Muscle of leg (tissue), 11 donors: ENCODE results near the gene THRB. TPM values are rescaled to one million over a fixed set of nuclear protein-coding genes. Genes with fewer than 3 reads are reported as not detected.
"Not testable (repeated sequence)": the region's sequence is repeated elsewhere in the genome, so short reads cannot be mapped to it uniquely, and the experiment has no call there.

Experiments
- DNase-seq: peaks from one replicate; pipeline ENCODE4 v3.0.0; 2013
- H3K27ac ChIP-seq: one replicate; pipeline ENCODE4 v1.5.1; 2013; ENCODE audit warnings: mild to moderate bottlenecking, low read length, control low read depth
- H3K27me3 ChIP-seq: one replicate; pipeline ENCODE4 v1.6.1; 2013; ENCODE audit warnings: low read length; ENCODE audit not compliant: control insufficient read depth, insufficient read depth
- H3K36me3 ChIP-seq: one replicate; pipeline ENCODE4 v1.6.1; 2013; ENCODE audit warnings: low read length; ENCODE audit not compliant: control insufficient read depth, insufficient read depth
- H3K4me1 ChIP-seq: one replicate; pipeline ENCODE4 v1.6.1; 2013; ENCODE audit warnings: low read length; ENCODE audit not compliant: control insufficient read depth, insufficient read depth
- H3K4me3 ChIP-seq: one replicate; pipeline ENCODE4 v1.5.1; 2013; ENCODE audit warnings: low read length, control low read depth
- H3K9me3 ChIP-seq: replicated peaks from 2 replicates; pipeline ENCODE4 v1.6.1; 2013; ENCODE audit warnings: low read depth, low read length; ENCODE audit not compliant: control insufficient read depth
- WGBS: methylation state at CpG from one replicate; pipeline ENCODE4 v1.1.5; 2013; ENCODE audit warnings: missing lambda C conversion rate; ENCODE audit not compliant: insufficient coverage; 5-methylcytosine and 5-hydroxymethylcytosine counted together
- polyA plus RNA-seq, 8 donors: library from polyadenylated mRNA; unstranded; fragments of 120-200 nt; gene quantifications; one replicate each; pipeline versions ENCODE4 v1.2.1 to v1.2.3, GENCODE V29; 2013; ENCODE audit warnings: inconsistent platforms in 1 of 8, low replicate concordance in 1 of 8; ENCODE audit not compliant: insufficient read length in 8 of 8, insufficient read depth in 1 of 8
- total RNA-seq: library from RNA; stranded (reverse); fragments of 120-200 nt; gene quantifications from one replicate; pipeline ENCODE4 v1.2.4, GENCODE V29; 2013

THRB gene
- total and polyA plus RNA-seq, 9 donors = 0.33 to 3.1 (median 1.7) TPM

GRCh38 chr3:24433838-24434591 lies 60.6 kb downstream of the THRB start:
- no CpG with 5 or more reads among the region's 5 CpGs for WGBS
- H3K27ac ChIP-seq = no peak overlapping the region

GRCh38 chr3:24432989-24433388 lies 61.7 kb downstream of the THRB start:
- Histone ChIP-seq H3K9me3 (no peaks in the 10 kb centered on the region), H3K36me3 (no peaks in the 10 kb centered on the region), H3K4me3 (no peak overlapping the region), H3K27me3 (no peaks in the 10 kb centered on the region), H3K4me1 (no peaks in the 10 kb centered on the region), H3K27ac (no peak overlapping the region)
- DNase-seq = no peak

More at GRCh38 chr3:24433838-24434591, 60.6 kb downstream of the THRB start:
- Histone ChIP-seq H3K4me1 (no peaks in the 10 kb centered on the region), H3K9me3 (no peaks in the 10 kb centered on the region), H3K27me3 (no peaks in the 10 kb centered on the region), H3K4me3 (no peak overlapping the region), H3K36me3 (no peaks in the 10 kb centered on the region)
- no peak for DNase-seq

GRCh38 chr3:24428481-24428880 lies 66.2 kb downstream of the THRB start:
- H3K27ac ChIP-seq = no peak overlapping the region
- DNase-seq = peak; percentile 14
- no peaks in the 10 kb centered on the region for H3K9me3 ChIP-seq
- H3K36me3 ChIP-seq = no peaks in the 10 kb centered on the region
- H3K27me3 ChIP-seq = no peaks in the 10 kb centered on the region
- H3K4me3 ChIP-seq = no peak overlapping the region
- no peaks in the 10 kb centered on the region for H3K4me1 ChIP-seq
- WGBS = 56% methylated on average over 2 of the region's 2 CpGs

- no peaks in the 10 kb centered on the region for H3K27me3 ChIP-seq
- no peaks in the 10 kb centered on the region for H3K9me3 ChIP-seq
- H3K4me1 ChIP-seq = no peaks in the 10 kb centered on the region
- no peak for DNase-seq
- WGBS = no CpG with 5 or more reads among the region's 2 CpGs
- no peak overlapping the region for H3K27ac ChIP-seq
- no peaks in the 10 kb centered on the region for H3K36me3 ChIP-seq
- no peak overlapping the region for H3K4me3 ChIP-seq
Observed at GRCh38 chr3:24426896-24427295, 67.8 kb downstream of the THRB start.

- H3K9me3 ChIP-seq, H3K27me3 ChIP-seq, H3K36me3 ChIP-seq, H3K27ac ChIP-seq, H3K4me1 ChIP-seq, DNase-seq, H3K4me3 ChIP-seq: not testable (repeated sequence)
- no CpG with 5 or more reads among the region's 1 CpG for WGBS
Observed at GRCh38 chr3:24420829-24421228, 73.8 kb downstream of the THRB start.

GRCh38 chr3:24420224-24420623 lies 74.4 kb downstream of the THRB start:
- H3K27ac ChIP-seq = no peak overlapping the region
- H3K4me3 ChIP-seq = no peak overlapping the region
- H3K4me1 ChIP-seq = no peaks in the 10 kb centered on the region
- DNase-seq = no peak
- WGBS = no CpG with 5 or more reads among the region's 2 CpGs
- no peaks in the 10 kb centered on the region for H3K27me3 ChIP-seq
- no peaks in the 10 kb centered on the region for H3K36me3 ChIP-seq
- no peaks in the 10 kb centered on the region for H3K9me3 ChIP-seq

GRCh38 chr3:24419067-24419791 lies 75.4 kb downstream of the THRB start:
- no peak overlapping the region for H3K27ac ChIP-seq
- WGBS = 80% methylated on average over 1 of the region's 3 CpGs

GRCh38 chr3:24417730-24418129 lies 76.9 kb downstream of the THRB start:
- no CpG with 5 or more reads among the region's 2 CpGs for WGBS
- no peak for DNase-seq
- H3K27ac ChIP-seq = no peak overlapping the region
- no peaks in the 10 kb centered on the region for H3K36me3 ChIP-seq
- no peak overlapping the region for H3K4me3 ChIP-seq
- no peaks in the 10 kb centered on the region for H3K27me3 ChIP-seq
- H3K4me1 ChIP-seq = no peaks in the 10 kb centered on the region
- no peaks in the 10 kb centered on the region for H3K9me3 ChIP-seq

More at GRCh38 chr3:24419067-24419791, 75.4 kb downstream of the THRB start:
- Histone ChIP-seq H3K27me3 (no peaks in the 10 kb centered on the region), H3K36me3 (no peaks in the 10 kb centered on the region), H3K4me3 (no peak overlapping the region), H3K4me1 (no peaks in the 10 kb centered on the region), H3K9me3 (no peaks in the 10 kb centered on the region)
- no peak for DNase-seq

- no peaks in the 10 kb centered on the region for H3K9me3 ChIP-seq
- H3K36me3 ChIP-seq = no peaks in the 10 kb centered on the region
- WGBS = 84% methylated on average over 2 of the region's 4 CpGs
- no peak overlapping the region for H3K27ac ChIP-seq
- no peak for DNase-seq
- no peaks in the 10 kb centered on the region for H3K4me1 ChIP-seq
- no peak overlapping the region for H3K4me3 ChIP-seq
- H3K27me3 ChIP-seq = no peaks in the 10 kb centered on the region
Observed at GRCh38 chr3:24416224-24416623, 78.4 kb downstream of the THRB start.

- no peak overlapping the region for H3K27ac ChIP-seq
- H3K9me3 ChIP-seq = no peaks in the 10 kb centered on the region
- WGBS = no CpG with 5 or more reads among the region's 3 CpGs
- no peak for DNase-seq
- H3K4me3 ChIP-seq = no peak overlapping the region
- no peaks in the 10 kb centered on the region for H3K36me3 ChIP-seq
- no peaks in the 10 kb centered on the region for H3K27me3 ChIP-seq
- H3K4me1 ChIP-seq = no peaks in the 10 kb centered on the region
Observed at GRCh38 chr3:24415824-24416223, 78.8 kb downstream of the THRB start.
